Epithelial cell of proximal tubule (primary cell): ENCODE results near the gene SRGAP1. TPM values are rescaled to one million over a fixed set of nuclear protein-coding genes. Genes with fewer than 3 reads are reported as not detected.

ENCODE experiments used
- DNase-seq: peaks from one replicate; pipeline ENCODE4 v3.0.0-alpha.2; 2011; ENCODE audit warnings: low read depth
- H3K4me3 ChIP-seq: 2 replicates; pipeline ENCODE4 v1.5.1; 2011; ENCODE audit warnings: low read depth, mild to moderate bottlenecking, low read length
- total RNA-seq: library from RNA; depleted of rRNA; stranded (reverse); fragments of >200 nt; gene quantifications from 2 replicates; pipeline ENCODE4 v1.2.3, GENCODE V29; 2015
- TF ChIP-seq, protein P1 (sequence below): conservative IDR thresholded peaks from 2 replicates; pipeline ENCODE4 v1.5.1; 2012; ENCODE audit warnings: low read depth, mild to moderate bottlenecking, low read length

Gene SRGAP1
- total RNA-seq, 1 donor from 2014 or later: 9.4 TPM

DNA sequence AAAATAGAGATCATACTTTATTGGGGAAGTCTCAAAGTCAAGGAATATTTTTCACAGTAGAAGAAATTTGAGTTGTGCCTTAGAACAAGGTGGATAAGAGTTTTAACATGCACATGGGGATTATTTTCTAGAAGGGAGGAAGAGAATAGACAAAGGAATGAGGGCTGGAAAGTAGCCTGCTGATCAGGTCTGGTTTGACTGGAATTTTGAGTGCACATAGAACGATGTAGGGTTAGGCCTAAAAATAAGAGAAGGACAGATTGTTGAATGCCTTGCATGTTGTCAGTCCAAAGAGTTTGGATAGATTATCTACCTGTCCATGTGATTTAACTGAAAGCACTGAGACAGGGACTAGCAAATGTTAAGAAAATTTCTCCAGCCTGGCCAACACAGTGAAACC lies 87.2 kb downstream of the SRGAP1 start:
- TF ChIP-seq, protein P1, sequence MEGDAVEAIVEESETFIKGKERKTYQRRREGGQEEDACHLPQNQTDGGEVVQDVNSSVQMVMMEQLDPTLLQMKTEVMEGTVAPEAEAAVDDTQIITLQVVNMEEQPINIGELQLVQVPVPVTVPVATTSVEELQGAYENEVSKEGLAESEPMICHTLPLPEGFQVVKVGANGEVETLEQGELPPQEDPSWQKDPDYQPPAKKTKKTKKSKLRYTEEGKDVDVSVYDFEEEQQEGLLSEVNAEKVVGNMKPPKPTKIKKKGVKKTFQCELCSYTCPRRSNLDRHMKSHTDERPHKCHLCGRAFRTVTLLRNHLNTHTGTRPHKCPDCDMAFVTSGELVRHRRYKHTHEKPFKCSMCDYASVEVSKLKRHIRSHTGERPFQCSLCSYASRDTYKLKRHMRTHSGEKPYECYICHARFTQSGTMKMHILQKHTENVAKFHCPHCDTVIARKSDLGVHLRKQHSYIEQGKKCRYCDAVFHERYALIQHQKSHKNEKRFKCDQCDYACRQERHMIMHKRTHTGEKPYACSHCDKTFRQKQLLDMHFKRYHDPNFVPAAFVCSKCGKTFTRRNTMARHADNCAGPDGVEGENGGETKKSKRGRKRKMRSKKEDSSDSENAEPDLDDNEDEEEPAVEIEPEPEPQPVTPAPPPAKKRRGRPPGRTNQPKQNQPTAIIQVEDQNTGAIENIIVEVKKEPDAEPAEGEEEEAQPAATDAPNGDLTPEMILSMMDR: no peak
- no peak overlapping the region for H3K4me3 ChIP-seq
- DNase-seq: no peak

DNA sequence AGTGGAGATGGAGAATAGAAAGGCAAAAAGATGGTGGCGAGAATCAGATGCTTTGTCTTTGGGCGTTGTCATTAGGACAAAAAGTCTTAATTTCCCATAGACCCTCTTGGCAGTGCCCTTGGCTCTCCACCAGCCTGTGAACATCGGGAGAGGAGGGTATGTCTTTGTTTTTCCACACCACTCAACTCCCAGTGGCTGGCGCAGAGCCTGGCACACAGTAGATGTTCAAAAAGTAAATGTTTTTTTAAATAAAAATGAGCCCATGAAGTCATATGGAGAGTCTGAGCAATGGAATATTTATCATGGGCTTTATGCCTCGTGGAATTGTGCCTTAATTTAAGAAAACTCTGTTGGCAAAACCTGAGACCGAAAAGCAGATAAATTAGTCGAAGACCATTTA lies 90.4 kb downstream of the SRGAP1 start:
- no peak overlapping the region for H3K4me3 ChIP-seq
- TF ChIP-seq, protein P1: no peak
- DNase-seq: no peak

DNA sequence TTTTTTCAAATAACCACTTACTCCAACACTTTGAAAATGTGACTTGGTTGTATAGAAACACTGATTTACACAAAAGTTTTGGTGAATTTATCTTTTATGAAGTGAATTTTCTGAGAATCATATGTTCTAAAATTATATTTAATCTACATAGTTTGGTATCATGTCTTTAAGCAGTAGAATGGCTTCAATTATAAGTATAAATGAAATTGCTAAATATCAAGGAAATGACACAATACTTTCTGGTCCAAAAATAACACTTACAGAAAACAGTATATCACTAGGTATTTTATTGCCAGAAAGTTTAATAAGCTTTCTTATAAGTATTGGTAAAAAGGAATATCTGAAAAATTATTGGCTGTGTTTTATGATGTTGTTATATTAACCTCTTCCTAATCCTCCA lies 90.9 kb downstream of the SRGAP1 start:
- TF ChIP-seq, protein P1: no peak
- DNase-seq: no peak
- H3K4me3 ChIP-seq: no peak overlapping the region

DNA sequence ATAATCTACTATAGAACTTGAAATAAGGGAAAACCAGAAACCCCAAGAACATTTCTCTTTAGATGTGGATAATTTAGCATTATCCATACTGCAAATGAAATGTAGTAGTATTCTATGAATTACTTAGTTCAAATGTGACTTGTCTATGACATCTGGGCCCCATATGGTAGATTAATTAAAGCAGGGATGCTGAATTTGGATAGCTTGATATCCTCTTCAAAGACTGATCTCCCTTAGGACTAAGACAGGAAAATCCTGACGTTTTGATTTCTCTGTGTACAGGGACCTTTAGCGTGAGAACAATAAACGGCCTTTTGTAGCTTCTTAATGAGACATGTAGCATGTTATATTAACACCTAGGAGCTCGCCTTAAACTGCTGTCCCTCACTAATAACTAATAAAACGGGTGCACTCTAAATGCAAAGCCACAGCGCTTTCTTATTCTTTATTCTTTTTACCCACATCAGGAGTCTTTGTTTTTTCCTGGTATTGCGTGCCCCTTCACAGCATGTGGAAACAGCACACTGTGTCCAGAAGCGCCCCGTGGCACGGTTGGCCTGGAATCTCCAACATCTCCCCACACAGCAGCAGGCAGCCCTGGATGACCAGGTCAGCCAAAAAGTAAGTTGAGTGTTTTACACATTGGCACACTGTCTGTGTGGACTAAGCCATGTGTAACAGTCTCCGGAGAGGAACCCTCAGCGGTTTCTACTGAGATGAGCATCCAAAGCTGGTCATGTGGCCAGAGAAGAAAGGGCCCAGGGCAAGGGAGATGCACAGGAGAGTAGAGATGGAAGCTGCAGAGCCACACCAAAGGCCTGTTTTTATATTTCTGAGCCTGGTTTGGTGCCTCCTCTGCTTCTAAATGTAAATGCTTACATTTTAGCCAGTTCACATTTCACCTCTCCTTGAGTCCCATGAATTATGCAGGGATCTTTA lies 93.1 kb downstream of the SRGAP1 start:
- TF ChIP-seq, protein P1: no peak
- no peak for DNase-seq
- H3K4me3 ChIP-seq: no peak overlapping the region

DNA sequence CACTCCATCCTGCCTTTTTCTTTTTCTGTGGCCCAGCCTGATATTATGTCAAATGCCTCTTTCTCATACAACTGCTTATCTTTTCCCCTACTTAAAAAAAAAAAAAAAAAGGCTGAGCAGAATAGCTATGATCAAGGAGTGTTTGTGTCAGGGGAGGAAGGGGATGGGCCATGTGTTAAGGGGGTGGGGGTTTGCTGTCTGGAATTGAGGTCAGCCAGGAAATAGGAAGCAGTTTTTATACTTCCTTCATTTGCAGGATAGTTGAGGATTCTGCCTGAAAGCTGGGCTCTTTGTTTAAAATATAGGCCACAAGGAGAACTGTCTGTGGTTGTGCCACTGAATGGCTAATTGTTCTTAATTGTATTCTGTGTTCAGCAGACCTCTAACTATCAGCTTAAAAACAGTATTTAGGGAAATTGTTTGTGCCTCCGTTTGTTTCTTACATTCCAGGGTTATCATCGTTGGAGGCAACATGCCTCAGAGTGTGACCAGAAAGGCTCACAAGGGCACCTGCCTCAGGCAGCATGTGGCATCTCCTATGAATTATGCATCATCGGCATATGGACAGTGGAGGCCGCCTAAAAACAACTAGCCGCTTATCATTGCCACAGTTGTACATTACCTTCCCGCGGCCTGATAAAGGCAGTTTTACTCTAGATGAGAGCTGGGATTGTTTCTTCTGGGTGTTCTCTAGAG lies 96.0 kb downstream of the SRGAP1 start:
- TF ChIP-seq, protein P1: no peak
- no peak overlapping the region for H3K4me3 ChIP-seq
- no peak for DNase-seq

DNA sequence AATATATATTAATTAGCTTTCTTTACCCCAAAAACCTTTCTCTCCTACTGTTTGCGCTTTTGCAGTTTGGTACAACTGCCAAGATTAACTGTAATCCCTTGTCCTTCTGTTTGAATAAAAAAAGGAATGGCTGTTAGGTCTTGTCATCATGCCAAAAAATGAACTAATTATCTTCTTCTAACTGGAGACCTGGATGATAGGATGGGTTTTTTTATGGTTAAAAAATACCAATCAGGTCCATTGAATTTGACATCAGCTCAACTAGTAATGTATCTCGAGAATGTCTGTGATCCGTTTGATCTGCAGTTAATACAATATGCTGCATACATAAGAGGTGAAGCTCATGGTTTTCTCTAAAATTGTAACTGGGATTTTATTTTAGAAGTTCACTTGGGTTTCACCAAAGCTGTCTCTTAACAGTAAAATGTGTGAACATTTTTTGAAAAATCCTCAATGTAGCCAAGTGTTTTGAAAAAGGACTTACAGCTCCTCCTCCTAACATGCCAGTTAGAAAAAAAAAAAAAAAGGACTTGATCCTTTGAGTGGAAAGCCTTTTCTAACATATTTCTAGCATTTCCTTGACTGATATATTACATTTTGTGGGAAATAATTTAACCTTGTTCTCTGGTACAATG lies 96.8 kb downstream of the SRGAP1 start:
- DNase-seq: no peak
- TF ChIP-seq, protein P1: no peak
- H3K4me3 ChIP-seq: no peak overlapping the region
